Fibroblast of lung (primary cell): ENCODE results near the gene GJC2.

Experiments used
- EZH2 ChIP-seq: IDR thresholded peaks from 2 replicates; pipeline ENCODE4 v1.5.1; 2012; ENCODE audit warnings: low read length, control low read depth, mild to moderate bottlenecking; ENCODE audit errors: missing control alignments
- TF ChIP-seq, protein P1 (sequence below), 2 donors: IDR thresholded peaks in 1 of 2; conservative IDR thresholded peaks in 1 of 2; 1 replicate in 1 of 2; 2 replicates in 1 of 2; pipeline ENCODE4 v1.5.1; 2011 to 2012; ENCODE audit warnings: low read length in 2 of 2, control low read depth in 1 of 2, inconsistent platforms in 1 of 2, low read depth in 1 of 2, mild to moderate bottlenecking in 1 of 2

DNA sequence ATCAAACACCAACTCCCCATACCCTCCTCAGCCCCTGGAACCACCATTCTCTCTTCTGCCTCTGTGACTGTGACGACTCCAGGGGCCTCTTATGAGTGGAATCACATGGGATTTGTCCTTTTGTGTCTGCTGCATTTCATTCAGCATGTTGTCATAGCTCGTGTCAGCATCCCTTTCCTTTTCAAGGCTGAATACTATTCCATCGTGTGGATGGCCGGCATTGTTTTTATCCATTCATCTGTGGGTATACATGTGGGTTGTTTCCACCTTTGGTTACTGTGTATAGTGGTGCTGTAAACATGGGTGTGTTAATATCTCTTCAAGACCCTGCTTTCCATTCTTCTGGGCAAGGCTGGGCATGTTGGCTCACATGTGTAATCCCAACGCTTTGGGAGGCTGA, 41.0 kb downstream of the GJC2 start:
- TF ChIP-seq, protein P1, sequence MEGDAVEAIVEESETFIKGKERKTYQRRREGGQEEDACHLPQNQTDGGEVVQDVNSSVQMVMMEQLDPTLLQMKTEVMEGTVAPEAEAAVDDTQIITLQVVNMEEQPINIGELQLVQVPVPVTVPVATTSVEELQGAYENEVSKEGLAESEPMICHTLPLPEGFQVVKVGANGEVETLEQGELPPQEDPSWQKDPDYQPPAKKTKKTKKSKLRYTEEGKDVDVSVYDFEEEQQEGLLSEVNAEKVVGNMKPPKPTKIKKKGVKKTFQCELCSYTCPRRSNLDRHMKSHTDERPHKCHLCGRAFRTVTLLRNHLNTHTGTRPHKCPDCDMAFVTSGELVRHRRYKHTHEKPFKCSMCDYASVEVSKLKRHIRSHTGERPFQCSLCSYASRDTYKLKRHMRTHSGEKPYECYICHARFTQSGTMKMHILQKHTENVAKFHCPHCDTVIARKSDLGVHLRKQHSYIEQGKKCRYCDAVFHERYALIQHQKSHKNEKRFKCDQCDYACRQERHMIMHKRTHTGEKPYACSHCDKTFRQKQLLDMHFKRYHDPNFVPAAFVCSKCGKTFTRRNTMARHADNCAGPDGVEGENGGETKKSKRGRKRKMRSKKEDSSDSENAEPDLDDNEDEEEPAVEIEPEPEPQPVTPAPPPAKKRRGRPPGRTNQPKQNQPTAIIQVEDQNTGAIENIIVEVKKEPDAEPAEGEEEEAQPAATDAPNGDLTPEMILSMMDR (conservative IDR thresholded peaks at IDR 0.05 in 1 of 2, IDR thresholded peaks at IDR 0.05 in 1 of 2; ENCODE audit: low read depth in 1 of 2, low read length in 2 of 2) = no peak
- no peak for TF ChIP-seq EZH2
